Measurements from ENCODE around the gene C20orf96. TPM values are rescaled to one million over a fixed set of nuclear protein-coding genes. Genes with fewer than 3 reads are reported as not detected.

Gene C20orf96
- total and polyA plus RNA-seq, 2 donors (not counting 3 experiments of a cell fraction or from before 2014, with no cell fraction given): 17.0 to 17.2 TPM

DNA sequence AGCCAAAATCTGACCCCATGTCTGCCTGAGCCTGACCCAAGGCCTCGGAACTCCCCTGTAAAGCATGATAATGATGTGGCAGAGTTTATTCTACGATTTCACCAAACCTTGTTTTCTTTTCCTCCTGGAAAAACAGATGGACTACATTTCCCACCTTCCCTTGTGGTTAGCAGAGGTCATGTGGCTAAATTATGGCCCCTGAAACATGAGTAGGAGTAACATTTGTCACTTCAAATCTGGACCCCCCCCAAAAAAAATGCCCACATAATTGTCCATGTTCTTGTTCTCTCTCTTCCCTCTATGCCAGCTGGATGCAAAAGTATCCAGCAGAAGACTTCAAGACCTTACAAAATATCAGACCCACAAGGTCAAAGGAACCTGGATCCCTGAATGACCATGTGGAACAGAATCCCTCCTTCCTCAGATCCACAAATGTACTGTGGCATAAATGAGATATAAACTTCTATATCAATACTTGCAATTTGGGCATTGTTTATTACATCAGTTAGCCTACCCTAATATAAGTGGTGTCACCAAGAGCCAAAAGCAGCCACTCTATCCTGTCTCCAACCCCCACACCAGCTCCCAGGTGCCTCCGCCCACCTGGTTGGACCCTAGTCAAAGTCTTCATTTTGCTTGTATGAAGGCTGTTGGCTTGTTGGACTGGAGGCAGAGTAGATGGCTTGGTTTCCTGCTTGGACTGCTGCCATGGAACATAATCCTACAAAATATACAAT lies 1.4 kb downstream of the C20orf96 start:
- Histone ChIP-seq H3K27ac (ENCODE audit: insufficient read depth, low read depth, low read length) (no peak overlapping the region), H3K79me2 (ENCODE audit: control insufficient read depth, insufficient read depth, low read length) (peaks cover 11% of the 10 kb centered on the region), H3K4me1 (ENCODE audit: control insufficient read depth, extremely low read depth, insufficient read depth, low read length) (peaks cover 27% of the 10 kb centered on the region), H3K9me1 (replicated peaks; ENCODE audit: control insufficient read depth, extremely low read depth, insufficient read depth, low read length) (no peaks in the 10 kb centered on the region), H2AFZ (ENCODE audit: low read depth, low read length) (no peak overlapping the region), H3K36me3 (ENCODE audit: control insufficient read depth in 2 of 2, extremely low read depth in 1 of 2, insufficient read depth in 2 of 2, low read length in 2 of 2) (no peaks in the 10 kb centered on the region), H3K4me2 (ENCODE audit: insufficient read depth, low read length) (peak overlapping the region; percentile 86), H3K4me3 (replicated peaks in 1 of 3; ENCODE audit: insufficient read depth in 1 of 3, low read depth in 1 of 3, low read length in 3 of 3) (peak overlapping the region in 2 of 3 experiments; percentile 87 to 98), H3K9ac (replicated peaks; ENCODE audit: extremely low read depth, insufficient read depth, low read length) (peak overlapping the region; percentile 78), H3K9me3 (replicated peaks; ENCODE audit: control insufficient read depth, insufficient read depth, low read length) (no peaks in the 10 kb centered on the region), H3K27me3 (ENCODE audit: control insufficient read depth in 2 of 2, insufficient read depth in 2 of 2, low read length in 2 of 2) (no peaks in the 10 kb centered on the region), H4K20me1 (replicated peaks; ENCODE audit: control insufficient read depth, extremely low read depth, insufficient read depth, low read length) (no peaks in the 10 kb centered on the region)
- TF ChIP-seq GATA2 (IDR thresholded peaks at IDR 0.05; ENCODE audit: insufficient read depth, insufficient read length, low read depth, low read length): no peak
- CTCF ChIA-PET: interaction anchor here (1.9 kb wide), 1 partner anchor 23 kb away, joined by 5 read pairs; no protein-coding TSS in a partner anchor
- no TSS peak for BruUV-seq (replicated peaks)
- intact Hi-C loops (cut with micrococcal nuclease) (no loop called here), dilution Hi-C loops (cut with MboI; ENCODE audit: extremely low pct_ligation_motif_present, low sequenced_read_pairs) (no loop called here)
- DNase-seq (ENCODE audit: low read depth, low spot score): peak; percentile 23
- no peak for FAIRE-seq
- POLR2A ChIA-PET: interaction anchor here (0.8 kb wide), 1 partner anchor 35 kb away, joined by 3 read pairs; no protein-coding TSS in a partner anchor

DNA sequence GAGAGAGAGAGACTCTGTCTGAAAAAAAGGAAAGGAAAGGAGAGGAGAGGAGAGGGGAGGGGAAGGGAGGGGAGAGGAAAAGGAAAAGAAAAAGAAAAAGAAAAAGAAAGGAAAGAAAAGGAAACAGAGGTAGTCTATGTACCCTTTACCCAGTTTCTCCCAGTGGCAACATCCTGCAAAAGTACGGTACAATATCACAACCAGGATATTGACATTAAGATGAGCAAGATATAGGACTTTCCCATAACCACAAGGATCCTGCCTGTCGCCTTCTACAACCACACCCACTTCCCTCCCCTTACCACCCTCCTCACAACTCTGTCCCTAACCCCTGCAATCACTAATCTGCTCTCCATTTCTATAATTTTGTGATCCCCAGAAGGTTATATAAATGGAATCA lies 4.0 kb downstream of the C20orf96 start:
- intact Hi-C loops (cut with micrococcal nuclease): no loop called here
- Histone ChIP-seq H3K9me1 (replicated peaks; ENCODE audit: control insufficient read depth, extremely low read depth, insufficient read depth, low read length) (no peaks in the 10 kb centered on the region), H3K4me1 (ENCODE audit: control insufficient read depth, extremely low read depth, insufficient read depth, low read length) (peaks cover 18% of the 10 kb centered on the region), H3K27me3 (ENCODE audit: control insufficient read depth in 2 of 2, insufficient read depth in 2 of 2, low read length in 2 of 2) (no peaks in the 10 kb centered on the region), H4K20me1 (replicated peaks; ENCODE audit: control insufficient read depth, extremely low read depth, insufficient read depth, low read length) (no peaks in the 10 kb centered on the region), H3K36me3 (ENCODE audit: control insufficient read depth in 2 of 2, extremely low read depth in 1 of 2, insufficient read depth in 2 of 2, low read length in 2 of 2) (peaks cover 2 to 6% of the 10 kb centered on the region in 2 experiments), H3K4me2 (ENCODE audit: insufficient read depth, low read length) (no peak overlapping the region), H3K27ac (ENCODE audit: insufficient read depth, low read depth, low read length) (no peak overlapping the region), H3K79me2 (ENCODE audit: control insufficient read depth, insufficient read depth, low read length) (peaks cover 11% of the 10 kb centered on the region), H3K9me3 (replicated peaks; ENCODE audit: control insufficient read depth, insufficient read depth, low read length) (no peaks in the 10 kb centered on the region), H2AFZ (ENCODE audit: low read depth, low read length) (no peak overlapping the region), H3K4me3 (replicated peaks in 1 of 3; ENCODE audit: insufficient read depth in 1 of 3, low read depth in 1 of 3, low read length in 3 of 3) (no peak overlapping the region), H3K9ac (replicated peaks; ENCODE audit: extremely low read depth, insufficient read depth, low read length) (no peak overlapping the region)
- BruUV-seq (replicated peaks): no TSS peak
- ChIA-PET POLR2A (no interaction called here), CTCF (no interaction called here)
- DNase-seq (ENCODE audit: low read depth, low spot score) (no peak), FAIRE-seq (no peak)
- dilution Hi-C loops (cut with MboI; ENCODE audit: extremely low pct_ligation_motif_present, low sequenced_read_pairs): no loop called here
- TF ChIP-seq, protein P1, sequence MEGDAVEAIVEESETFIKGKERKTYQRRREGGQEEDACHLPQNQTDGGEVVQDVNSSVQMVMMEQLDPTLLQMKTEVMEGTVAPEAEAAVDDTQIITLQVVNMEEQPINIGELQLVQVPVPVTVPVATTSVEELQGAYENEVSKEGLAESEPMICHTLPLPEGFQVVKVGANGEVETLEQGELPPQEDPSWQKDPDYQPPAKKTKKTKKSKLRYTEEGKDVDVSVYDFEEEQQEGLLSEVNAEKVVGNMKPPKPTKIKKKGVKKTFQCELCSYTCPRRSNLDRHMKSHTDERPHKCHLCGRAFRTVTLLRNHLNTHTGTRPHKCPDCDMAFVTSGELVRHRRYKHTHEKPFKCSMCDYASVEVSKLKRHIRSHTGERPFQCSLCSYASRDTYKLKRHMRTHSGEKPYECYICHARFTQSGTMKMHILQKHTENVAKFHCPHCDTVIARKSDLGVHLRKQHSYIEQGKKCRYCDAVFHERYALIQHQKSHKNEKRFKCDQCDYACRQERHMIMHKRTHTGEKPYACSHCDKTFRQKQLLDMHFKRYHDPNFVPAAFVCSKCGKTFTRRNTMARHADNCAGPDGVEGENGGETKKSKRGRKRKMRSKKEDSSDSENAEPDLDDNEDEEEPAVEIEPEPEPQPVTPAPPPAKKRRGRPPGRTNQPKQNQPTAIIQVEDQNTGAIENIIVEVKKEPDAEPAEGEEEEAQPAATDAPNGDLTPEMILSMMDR (IDR thresholded peaks at IDR 0.05; ENCODE audit: extremely low read depth in 1 of 2, insufficient read depth in 1 of 2, low read depth in 1 of 2, low read length in 2 of 2): no peak
- TF ChIP-seq POLR2AphosphoS5 (IDR thresholded peaks at IDR 0.05; ENCODE audit: insufficient read depth, low read depth, low read length): no peak
- no peak for TF ChIP-seq POLR2A (IDR thresholded peaks at IDR 0.05; ENCODE audit: low read depth, low read length)
- TF ChIP-seq MYC (IDR thresholded peaks at IDR 0.05; ENCODE audit: low read depth, low read length): no peak
- TF ChIP-seq, protein P2, sequence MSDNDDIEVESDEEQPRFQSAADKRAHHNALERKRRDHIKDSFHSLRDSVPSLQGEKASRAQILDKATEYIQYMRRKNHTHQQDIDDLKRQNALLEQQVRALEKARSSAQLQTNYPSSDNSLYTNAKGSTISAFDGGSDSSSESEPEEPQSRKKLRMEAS (IDR thresholded peaks at IDR 0.05; ENCODE audit: insufficient read depth, insufficient read length): no peak
- TF ChIP-seq JUN (IDR thresholded peaks at IDR 0.05; ENCODE audit: borderline replicate concordance, insufficient read depth, insufficient read length, low read depth): no peak
- TF ChIP-seq FOS (IDR thresholded peaks at IDR 0.05; ENCODE audit: borderline replicate concordance, insufficient read depth, low read length): no peak
- TF ChIP-seq GATA2 (IDR thresholded peaks at IDR 0.05; ENCODE audit: insufficient read depth, insufficient read length, low read depth, low read length): no peak
- no peak for TF ChIP-seq EZH2 (IDR thresholded peaks at IDR 0.05; ENCODE audit: borderline replicate concordance, low read depth, low read length, severe bottlenecking)
